SK-N-MC (cell line): ENCODE data around the gene REPS2.

Experiments
- EZH2 ChIP-seq: fragments of 200-600 bp; sonication (generic); IDR thresholded peaks from one replicate; pipeline ENCODE4 v1.6.1; 2017; ENCODE audit warnings: antibody characterized with exemption
- POLR2AphosphoS5 ChIP-seq: IDR thresholded peaks from 2 replicates; pipeline ENCODE4 v1.6.1; 2012; ENCODE audit warnings: mild to moderate bottlenecking, low read depth, low read length, borderline replicate concordance

DNA sequence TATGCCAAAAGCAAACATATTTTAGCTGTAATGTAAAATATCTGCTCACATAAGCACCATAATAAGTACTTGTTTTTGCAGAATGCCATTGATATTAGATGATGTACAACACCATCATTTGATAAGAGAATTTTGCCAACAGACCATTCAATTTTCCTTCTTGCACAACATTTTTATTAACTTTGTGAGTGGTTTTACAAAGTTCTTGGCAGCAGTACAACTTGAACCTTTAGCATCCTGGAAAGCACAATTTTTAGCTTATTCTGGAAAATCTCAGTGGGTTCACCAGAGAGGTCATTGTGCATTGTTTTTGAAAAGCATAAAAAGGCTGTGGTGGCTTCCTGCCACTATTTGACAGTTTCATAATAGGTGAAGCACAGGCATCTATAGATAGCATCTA is 26.4 kb upstream of the REPS2 start:
- TF ChIP-seq EZH2: no peak
- TF ChIP-seq POLR2AphosphoS5: no peak
